ENCODE data around the gene RHBDD2. TPM values are rescaled to one million over a fixed set of nuclear protein-coding genes. Genes with fewer than 3 reads are reported as not detected.
"Not testable (repeated sequence)": the region's sequence is repeated elsewhere in the genome, so short reads cannot be mapped to it uniquely, and the experiment has no call there.

Gene RHBDD2
- total RNA-seq, 2 donors from 2014 or later, result 136 to 140 TPM

- H3K27me3 Mint-ChIP-seq, result no peaks in the 10 kb centered on the region
- H3K36me3 Mint-ChIP-seq (ENCODE audit: low read depth), result no peaks in the 10 kb centered on the region
- DNase-seq (no peak), ATAC-seq (no peak)
- H3K9me3 ChIP-seq (ENCODE audit: control insufficient read depth, low read length, poor library complexity, severe bottlenecking), result no peaks in the 10 kb centered on the region
- no peak overlapping the region for H3K4me3 Mint-ChIP-seq
- H3K4me1 Mint-ChIP-seq, result no peaks in the 10 kb centered on the region
- peak overlapping the region; percentile 47 for H3K27ac Mint-ChIP-seq
These were observed 29.3 kb upstream of the RHBDD2 start for GRCh38 chr7:75849573-75849972.

DNA sequence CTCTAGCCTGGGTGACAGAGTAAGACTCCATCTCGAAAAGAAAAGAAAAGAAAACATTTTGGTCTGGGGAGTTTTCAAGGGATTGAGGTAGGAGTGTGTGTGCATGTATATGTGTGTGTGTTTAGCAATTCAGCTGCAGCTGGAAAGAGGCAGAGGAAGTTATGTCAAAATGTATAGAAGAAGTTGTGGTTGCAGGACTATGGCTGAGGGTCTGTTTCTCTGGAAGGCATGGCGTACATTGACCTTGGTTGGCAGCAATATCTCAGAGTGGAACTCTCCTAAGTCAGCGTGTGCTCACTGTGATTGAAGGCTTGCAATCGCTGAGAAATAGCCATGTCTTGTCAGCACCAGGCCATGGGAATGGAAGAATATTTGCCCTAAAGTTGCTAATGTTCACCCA lies 28.6 kb upstream of the RHBDD2 start:
- Mint-ChIP-seq H3K4me3 (no peak overlapping the region), H3K27ac (peak overlapping the region; percentile 47), H3K27me3 (no peaks in the 10 kb centered on the region), H3K36me3 (ENCODE audit: low read depth) (no peaks in the 10 kb centered on the region), H3K4me1 (no peaks in the 10 kb centered on the region)
- H3K9me3 ChIP-seq (ENCODE audit: control insufficient read depth, low read length, poor library complexity, severe bottlenecking), result no peaks in the 10 kb centered on the region
- DNase-seq, result no peak
- no peak for ATAC-seq

DNA sequence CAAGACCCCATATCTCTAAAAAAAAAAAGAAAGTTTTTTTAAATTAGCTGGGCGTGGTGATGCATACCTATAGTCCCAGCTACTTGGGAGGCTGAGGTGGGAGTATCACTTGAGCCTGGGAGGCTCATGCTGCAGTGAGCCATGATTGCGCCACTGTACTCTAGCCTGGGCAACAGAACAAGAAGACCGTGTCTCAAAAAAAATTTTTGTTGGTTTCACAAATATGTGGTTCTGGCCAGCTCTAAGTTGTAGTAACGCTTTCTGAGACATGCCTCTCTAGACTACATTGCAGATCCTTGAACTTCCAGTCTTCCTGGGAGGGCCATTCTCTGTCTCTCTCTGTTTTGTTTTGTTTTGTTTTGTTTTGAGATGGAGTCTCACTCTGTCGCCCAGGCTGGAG lies 24.6 kb upstream of the RHBDD2 start:
- no peak for DNase-seq
- Mint-ChIP-seq H3K36me3 (ENCODE audit: low read depth) (no peaks in the 10 kb centered on the region), H3K27ac (no peak overlapping the region), H3K4me3 (no peak overlapping the region), H3K27me3 (peaks cover 4% of the 10 kb centered on the region), H3K4me1 (no peaks in the 10 kb centered on the region)
- H3K9me3 ChIP-seq (ENCODE audit: control insufficient read depth, low read length, poor library complexity, severe bottlenecking), result no peaks in the 10 kb centered on the region
- no peak for ATAC-seq

DNA sequence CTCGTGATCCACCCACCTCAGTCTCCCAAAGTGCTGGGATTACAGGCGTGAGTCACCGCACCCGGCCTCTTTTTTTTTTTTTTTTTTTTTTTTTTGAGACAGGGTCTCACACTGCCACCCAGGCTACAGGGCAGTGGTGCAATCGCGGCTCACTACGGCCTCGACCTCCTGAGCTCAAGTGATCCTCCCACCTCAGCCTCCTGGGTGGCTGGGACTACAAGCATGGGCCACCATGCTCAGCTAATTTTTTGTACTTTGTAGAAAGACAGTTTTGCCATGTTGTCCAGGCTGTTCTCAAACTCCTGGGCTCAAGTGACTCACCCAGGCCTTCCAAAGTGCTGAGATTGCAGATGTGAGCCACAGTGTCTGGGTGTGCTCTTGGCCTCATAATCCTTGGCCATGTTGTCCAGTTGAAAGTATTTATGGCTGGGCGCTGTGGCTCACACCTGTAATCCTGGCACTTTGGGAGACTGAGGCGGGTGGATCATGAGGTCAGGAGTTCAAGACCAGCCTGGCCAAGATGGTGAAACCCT lies 24.0 kb upstream of the RHBDD2 start:
- H3K27ac Mint-ChIP-seq; H3K36me3 Mint-ChIP-seq (ENCODE audit: low read depth); H3K9me3 ChIP-seq (ENCODE audit: control insufficient read depth, low read length, poor library complexity, severe bottlenecking); H3K27me3 Mint-ChIP-seq; H3K4me3 Mint-ChIP-seq; ATAC-seq; H3K4me1 Mint-ChIP-seq; DNase-seq: not testable (repeated sequence)

DNA sequence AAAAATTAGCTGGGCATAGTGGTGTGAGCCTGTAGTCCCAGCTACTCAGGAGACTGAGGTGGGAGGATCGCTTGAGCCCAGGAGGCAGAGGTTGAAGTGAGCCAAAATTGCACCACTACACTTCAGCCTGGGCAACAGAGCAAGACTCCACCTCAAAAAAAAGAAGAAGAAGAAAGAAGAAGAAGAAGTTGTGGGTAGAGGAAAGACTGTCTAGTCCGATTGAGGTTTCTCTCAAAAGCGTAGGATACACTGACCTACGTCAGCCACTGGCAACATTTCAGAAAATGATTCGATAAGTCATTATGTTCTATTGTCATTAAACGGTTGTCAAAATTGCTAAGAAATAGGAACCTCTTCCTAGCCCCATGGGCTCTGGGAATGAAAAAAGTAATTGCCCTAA lies 22.3 kb upstream of the RHBDD2 start:
- ATAC-seq (no peak), DNase-seq (no peak)
- H3K4me1 Mint-ChIP-seq, result no peaks in the 10 kb centered on the region
- no peaks in the 10 kb centered on the region for H3K36me3 Mint-ChIP-seq (ENCODE audit: low read depth)
- no peak overlapping the region for H3K4me3 Mint-ChIP-seq
- H3K9me3 ChIP-seq (ENCODE audit: control insufficient read depth, low read length, poor library complexity, severe bottlenecking), result no peaks in the 10 kb centered on the region
- H3K27ac Mint-ChIP-seq, result no peak overlapping the region
- H3K27me3 Mint-ChIP-seq, result peaks cover 7% of the 10 kb centered on the region

DNA sequence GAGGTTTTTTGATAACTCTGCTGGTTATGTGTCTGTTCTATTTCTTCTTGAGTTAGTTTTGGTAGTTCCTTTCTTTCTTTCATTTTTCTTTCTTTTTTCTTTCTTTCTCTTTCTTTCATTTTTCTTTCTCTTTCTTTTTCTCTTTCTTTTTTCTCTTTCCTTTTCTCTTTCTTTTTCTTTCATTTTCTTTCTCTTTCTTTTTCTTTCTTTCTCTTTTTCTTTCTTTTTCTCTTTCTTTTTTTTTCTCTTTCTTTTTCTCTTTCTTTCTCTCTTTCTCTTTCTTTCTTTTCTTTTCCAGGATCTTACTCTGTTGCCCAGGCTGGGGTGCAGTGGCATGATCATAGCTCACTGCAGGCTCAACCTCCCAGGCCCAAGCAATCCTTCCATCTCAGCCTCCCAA lies 20.4 kb upstream of the RHBDD2 start:
- DNase-seq, result no peak
- H3K9me3 ChIP-seq (ENCODE audit: control insufficient read depth, low read length, poor library complexity, severe bottlenecking), result no peaks in the 10 kb centered on the region
- Mint-ChIP-seq H3K27ac (no peak overlapping the region), H3K4me3 (no peak overlapping the region), H3K27me3 (peaks cover 12% of the 10 kb centered on the region), H3K36me3 (ENCODE audit: low read depth) (no peaks in the 10 kb centered on the region), H3K4me1 (no peaks in the 10 kb centered on the region)
- ATAC-seq, result no peak

- Mint-ChIP-seq H3K27ac (no peak overlapping the region), H3K4me3 (no peak overlapping the region), H3K4me1 (peaks cover 4% of the 10 kb centered on the region), H3K27me3 (peaks cover 23% of the 10 kb centered on the region), H3K36me3 (ENCODE audit: low read depth) (no peaks in the 10 kb centered on the region)
- no peaks in the 10 kb centered on the region for H3K9me3 ChIP-seq (ENCODE audit: control insufficient read depth, low read length, poor library complexity, severe bottlenecking)
- ATAC-seq, result no peak
- no peak for DNase-seq
These were observed 17.2 kb upstream of the RHBDD2 start for GRCh38 chr7:75861636-75862035.

GRCh38 chr7:75864251-75864650 lies 14.6 kb upstream of the RHBDD2 start:
- not testable (repeated sequence) for H3K27ac Mint-ChIP-seq; H3K4me3 Mint-ChIP-seq; H3K9me3 ChIP-seq (ENCODE audit: control insufficient read depth, low read length, poor library complexity, severe bottlenecking); H3K4me1 Mint-ChIP-seq; DNase-seq; H3K36me3 Mint-ChIP-seq (ENCODE audit: low read depth); ATAC-seq
- H3K27me3 Mint-ChIP-seq, result peaks cover 27% of the 10 kb centered on the region

DNA sequence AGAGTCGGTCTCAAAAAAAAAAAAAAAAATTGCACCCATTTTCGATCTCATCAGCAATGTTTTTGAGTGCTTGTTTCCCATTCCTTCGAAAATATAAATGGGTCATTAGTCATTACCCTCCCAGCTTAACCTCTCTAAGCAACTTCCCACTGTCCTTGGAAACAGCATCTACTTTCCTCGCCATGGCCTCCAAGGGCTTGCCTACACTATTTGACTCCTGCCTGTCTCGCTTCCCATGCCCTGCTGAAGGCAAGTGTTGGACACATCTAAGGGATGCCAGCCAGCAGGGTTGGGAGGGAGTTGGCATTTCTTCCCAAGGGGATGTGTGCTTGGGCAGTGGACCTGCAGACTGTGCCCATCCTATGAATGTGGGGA lies 12.7 kb upstream of the RHBDD2 start:
- DNase-seq (no peak), ATAC-seq (no peak)
- Mint-ChIP-seq H3K27me3 (peaks cover 27% of the 10 kb centered on the region), H3K4me3 (no peak overlapping the region), H3K36me3 (ENCODE audit: low read depth) (peaks cover 2% of the 10 kb centered on the region), H3K4me1 (peaks cover 8% of the 10 kb centered on the region), H3K27ac (no peak overlapping the region)
- H3K9me3 ChIP-seq (ENCODE audit: control insufficient read depth, low read length, poor library complexity, severe bottlenecking), result no peaks in the 10 kb centered on the region

DNA sequence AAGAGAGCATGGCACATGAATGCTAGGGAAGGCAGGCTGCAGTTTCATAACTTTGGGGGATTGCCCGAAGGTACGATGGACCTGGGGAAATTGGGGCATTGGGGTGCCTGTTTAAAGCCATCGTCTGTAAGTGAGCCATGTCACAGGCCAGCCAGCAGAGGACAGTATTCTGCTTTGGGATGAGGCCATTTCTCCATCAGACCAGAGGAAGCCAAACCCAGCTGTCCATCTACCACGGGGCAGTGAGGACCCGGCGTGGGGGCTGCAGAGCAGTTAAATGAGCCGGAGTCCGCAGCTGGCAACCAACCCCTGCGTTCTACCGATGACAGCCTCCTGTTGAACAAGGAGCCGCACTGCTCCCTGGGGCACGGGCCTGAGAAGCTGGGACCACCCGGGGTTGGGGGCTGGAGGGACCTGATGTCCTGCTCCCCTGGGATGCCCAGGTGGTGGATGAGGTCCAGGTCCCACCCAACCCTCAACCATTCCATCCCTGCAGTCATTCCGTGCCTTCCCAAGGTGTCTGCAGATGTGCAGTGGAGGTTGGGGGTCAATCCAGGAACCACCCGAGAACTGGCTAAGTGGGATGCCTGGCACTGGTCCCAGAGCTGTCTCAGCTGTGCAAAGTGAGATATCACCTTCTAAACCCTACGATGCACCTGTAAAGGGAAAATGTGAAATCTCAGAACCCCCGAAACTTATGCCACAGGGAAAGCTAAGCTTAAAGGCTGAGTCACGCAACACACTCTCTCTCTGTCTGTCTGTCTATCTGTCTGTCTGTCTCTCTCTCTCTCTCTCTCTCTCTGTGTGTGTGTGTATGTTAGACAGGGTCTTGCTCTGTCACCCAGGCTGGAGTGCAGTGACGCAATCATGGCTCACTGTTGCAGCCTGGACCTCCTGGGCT lies 12.1 kb upstream of the RHBDD2 start:
- ATAC-seq (peak; percentile 81), DNase-seq (peak in 2 of 3 donors; percentile 19 to 20)
- peaks cover 23% of the 10 kb centered on the region for H3K27me3 Mint-ChIP-seq
- peaks cover 2% of the 10 kb centered on the region for H3K36me3 Mint-ChIP-seq (ENCODE audit: low read depth)
- no peaks in the 10 kb centered on the region for H3K9me3 ChIP-seq (ENCODE audit: control insufficient read depth, low read length, poor library complexity, severe bottlenecking)
- H3K27ac Mint-ChIP-seq, result no peak overlapping the region
- no peak overlapping the region for H3K4me3 Mint-ChIP-seq
- H3K4me1 Mint-ChIP-seq, result peaks cover 8% of the 10 kb centered on the region

DNA sequence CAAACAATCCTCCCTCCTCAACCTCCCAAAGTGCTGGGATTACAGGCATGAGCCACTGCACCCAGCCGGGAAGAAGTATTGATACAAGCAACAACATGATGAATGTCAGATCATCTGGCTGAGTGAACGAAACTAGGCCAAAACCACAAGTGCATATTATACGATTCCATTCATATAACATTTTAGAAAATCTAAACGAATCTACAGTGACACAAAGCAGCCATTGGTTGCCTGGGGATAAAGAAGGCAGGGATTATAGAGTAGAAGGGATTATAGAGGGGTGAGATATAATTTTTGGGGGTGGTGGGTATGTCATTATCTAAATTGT lies 11.5 kb upstream of the RHBDD2 start:
- Mint-ChIP-seq H3K27me3 (peaks cover 19% of the 10 kb centered on the region), H3K4me3 (no peak overlapping the region), H3K36me3 (ENCODE audit: low read depth) (peaks cover 2% of the 10 kb centered on the region), H3K4me1 (peaks cover 8% of the 10 kb centered on the region), H3K27ac (no peak overlapping the region)
- DNase-seq (no peak), ATAC-seq (no peak)
- H3K9me3 ChIP-seq (ENCODE audit: control insufficient read depth, low read length, poor library complexity, severe bottlenecking), result no peaks in the 10 kb centered on the region

GRCh38 chr7:75868153-75868552 lies 10.7 kb upstream of the RHBDD2 start:
- Mint-ChIP-seq H3K4me1 (peaks cover 8% of the 10 kb centered on the region), H3K27ac (no peak overlapping the region), H3K4me3 (no peak overlapping the region), H3K27me3 (peaks cover 19% of the 10 kb centered on the region), H3K36me3 (ENCODE audit: low read depth) (peaks cover 2% of the 10 kb centered on the region)
- H3K9me3 ChIP-seq (ENCODE audit: control insufficient read depth, low read length, poor library complexity, severe bottlenecking), result no peaks in the 10 kb centered on the region
- DNase-seq (no peak), ATAC-seq (no peak)

DNA sequence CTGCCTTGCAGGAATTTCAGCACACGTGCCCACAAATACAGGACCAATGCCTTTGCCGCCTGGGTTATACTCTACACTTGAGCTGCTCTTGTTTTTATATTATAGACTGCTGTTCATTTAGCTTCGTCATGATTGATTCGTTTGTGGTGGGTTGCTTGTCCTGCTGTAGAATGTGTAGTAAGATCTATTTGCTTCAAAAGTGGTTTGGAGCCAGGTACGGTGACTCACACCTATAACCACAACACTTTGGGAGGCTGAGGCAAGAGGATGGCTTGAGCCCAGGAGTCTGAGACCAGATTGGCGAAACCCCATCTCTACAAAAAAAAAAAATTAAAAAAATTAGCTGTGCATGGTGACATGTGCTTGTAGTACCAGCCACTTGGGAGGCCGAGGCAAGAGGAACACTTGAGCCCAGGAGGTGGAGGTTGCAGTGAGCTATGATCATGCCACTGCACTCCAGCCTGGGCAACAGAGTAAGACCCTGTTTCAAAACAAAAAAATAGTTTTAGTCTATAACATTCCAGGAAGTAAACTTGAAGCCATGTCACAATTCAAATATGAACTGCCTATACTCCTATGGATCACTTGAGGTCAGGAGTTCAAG lies 9.0 kb upstream of the RHBDD2 start:
- no peaks in the 10 kb centered on the region for H3K9me3 ChIP-seq (ENCODE audit: control insufficient read depth, low read length, poor library complexity, severe bottlenecking)
- Mint-ChIP-seq H3K4me3 (no peak overlapping the region), H3K4me1 (peaks cover 8% of the 10 kb centered on the region), H3K27me3 (peaks cover 19% of the 10 kb centered on the region), H3K36me3 (ENCODE audit: low read depth) (peaks cover 2% of the 10 kb centered on the region), H3K27ac (no peak overlapping the region)
- DNase-seq (no peak), ATAC-seq (no peak)

All from T-helper 17 cell (primary cell).